Activated T-cell treated with anti-CD3 and anti-CD28 coated beads, Interleukin-2, amount 50 U/mL, for 1 hour (primary cell): ENCODE results near the gene FAM163A.
"Not testable (repeated sequence)": the region's sequence is repeated elsewhere in the genome, so short reads cannot be mapped to it uniquely, and the experiment has no call there.

Experiments
- DNase-seq: peaks from one replicate; pipeline ENCODE4 v3.0.0-alpha.2; 2020

The FAM163A gene

DNA sequence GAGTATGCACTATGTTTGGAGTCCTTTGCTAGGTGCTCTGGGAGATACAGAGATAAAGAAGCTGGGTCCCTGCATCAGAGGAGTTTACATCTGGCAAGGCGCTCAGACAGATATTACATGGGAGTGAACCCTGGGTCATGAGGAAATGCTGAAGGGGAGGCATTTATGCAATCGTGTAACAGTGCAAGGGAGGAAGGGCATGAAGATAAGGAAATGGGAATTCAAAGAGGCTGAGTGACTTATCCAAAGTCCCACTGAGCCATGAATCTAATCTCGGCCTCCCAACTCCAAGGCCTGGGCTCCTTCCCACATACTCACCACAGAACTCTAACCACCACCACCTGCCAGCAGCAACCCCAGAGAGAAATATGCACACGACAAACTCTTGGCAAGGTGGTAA, 51.6 kb downstream of the FAM163A start:
- DNase-seq, result no peak

DNA sequence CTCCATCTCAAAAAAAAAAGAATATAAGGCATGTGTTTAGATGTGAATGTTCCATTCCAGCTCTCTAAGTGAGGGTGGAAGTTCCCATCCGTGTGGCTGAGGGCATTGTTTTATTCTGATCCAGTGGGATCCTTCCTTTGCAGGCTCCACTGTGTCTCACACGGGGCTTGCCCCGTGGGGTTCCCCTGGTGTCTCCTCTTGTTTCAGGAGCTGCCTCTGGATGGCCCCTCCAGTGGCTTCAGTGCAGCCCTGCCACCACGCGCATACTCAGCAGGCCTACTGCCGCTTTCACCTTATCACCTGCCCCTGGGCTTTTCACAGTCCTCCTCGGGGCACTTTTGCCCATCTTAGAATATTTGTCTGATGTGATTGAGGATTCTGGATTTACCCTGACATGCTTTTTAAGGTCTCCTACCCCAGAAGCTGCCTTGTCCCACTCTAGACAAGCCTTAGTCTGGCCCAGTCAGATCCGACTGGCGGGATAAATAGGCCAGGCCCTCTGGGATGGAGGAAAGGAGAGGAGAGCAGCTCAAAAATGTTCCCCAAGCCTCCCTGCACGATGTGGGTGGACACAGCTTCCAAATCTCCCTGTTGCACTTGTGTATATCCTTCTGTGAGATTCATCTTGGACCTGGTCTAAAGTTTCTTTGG, 55.2 kb downstream of the FAM163A start:
- DNase-seq, result no peak

DNA sequence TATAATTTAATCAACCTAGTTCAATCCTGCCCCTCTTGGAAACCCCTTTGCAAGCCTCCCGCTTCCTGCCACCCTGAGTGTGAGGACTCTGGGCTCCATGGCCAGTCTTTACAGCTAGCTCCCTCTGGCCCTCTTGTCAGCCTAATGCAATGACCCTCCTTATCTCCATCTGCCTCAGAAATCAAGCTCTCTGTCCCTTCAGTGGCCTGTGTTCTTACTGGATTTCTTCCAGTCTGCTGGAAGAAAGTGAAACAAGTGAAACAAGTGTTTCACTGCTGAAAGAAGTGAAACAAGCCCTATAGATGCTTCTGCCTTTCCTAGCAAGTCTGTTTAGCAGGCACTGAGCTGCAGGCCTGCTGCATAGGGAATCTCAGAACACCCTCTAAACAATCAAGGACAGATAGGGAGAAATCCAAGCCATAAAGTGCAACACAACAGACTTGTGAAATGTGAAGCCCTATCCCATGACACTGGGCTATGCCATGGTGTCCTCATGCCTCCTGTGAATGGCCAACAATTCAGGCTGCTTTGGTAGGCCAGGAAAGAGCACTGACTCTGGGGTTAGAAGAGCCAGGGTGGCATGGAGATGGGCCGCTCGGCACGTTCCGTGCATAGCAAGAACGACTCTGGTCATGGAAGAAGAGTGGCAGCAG, 55.9 kb downstream of the FAM163A start:
- DNase-seq, result no peak

DNA sequence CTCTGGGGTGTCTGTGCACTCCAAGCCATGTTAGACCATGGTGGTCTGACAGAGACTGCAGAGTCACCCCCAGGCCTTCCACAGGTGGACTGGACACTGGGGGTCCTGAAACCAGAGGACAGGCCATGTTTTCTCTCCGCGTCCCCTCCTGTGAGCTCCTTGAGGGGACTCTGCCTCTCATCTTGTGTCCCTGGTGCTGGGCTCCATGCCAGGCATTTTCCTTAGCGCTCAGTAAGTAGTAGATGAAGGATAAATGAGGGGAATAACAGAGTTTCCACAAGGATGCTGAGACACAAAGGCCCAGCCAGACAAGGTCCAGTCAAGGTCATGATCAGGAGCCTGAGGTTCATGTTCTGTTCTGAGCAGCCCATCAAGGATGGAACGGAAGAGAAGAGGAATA, 57.4 kb downstream of the FAM163A start:
- DNase-seq, result no peak

DNA sequence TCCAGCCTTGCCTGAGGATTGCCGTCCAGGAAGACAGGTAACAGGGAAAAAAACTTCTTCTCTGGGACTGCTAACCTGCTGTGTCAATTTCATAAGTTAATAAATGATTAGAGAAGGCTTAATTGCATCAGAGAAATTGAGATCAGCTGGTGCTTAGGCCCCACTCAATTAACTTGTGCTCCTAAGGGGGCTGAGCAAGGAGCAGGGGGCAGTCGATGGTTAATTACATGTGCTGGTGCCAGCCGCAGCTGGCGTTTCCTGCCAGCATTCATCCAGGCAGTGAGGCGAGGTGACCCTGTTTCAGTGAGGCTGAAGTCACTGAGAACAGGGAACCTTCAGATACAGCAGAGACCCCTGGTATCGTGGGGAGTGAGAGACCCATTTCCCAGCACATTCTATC, 60.0 kb downstream of the FAM163A start:
- DNase-seq, result no peak

DNA sequence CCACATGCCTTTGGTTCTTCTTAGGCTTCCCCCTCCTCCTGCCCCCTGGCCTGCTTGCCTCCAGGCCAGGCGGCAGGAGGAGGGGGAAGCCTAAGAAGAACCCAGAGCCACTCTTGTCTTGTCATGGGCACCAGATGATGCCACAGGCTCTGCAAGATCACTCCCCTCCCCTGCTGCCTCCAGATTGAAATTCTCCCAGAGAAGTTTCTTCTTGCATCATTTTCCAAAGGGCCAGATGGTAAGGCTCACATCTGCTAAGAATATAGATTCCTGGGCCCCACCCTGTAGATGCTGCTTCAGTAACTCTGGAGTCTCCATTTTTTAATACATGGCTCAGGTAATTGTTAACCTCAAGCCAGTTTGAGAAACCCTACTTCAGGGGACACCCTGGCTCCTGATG, 60.8 kb downstream of the FAM163A start:
- DNase-seq, result no peak

DNA sequence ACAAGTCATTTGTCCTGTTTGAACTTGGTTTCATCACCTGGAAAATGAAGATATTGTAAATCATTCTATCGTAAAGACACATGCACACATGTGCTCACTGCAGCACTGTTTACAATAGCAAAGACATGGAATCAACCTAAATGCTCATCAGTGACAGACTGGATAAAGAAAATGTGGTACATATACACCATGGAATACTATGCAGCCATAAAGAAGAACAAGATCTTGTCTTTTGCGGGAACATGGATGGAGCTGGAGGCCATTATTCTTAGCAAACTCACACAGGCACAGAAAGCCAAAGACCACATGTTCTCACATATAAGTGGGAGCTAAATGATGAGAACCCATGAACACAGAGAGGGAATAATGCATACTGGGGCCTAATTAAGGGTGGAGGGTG, 61.3 kb downstream of the FAM163A start:
- not testable (repeated sequence) for DNase-seq

DNA sequence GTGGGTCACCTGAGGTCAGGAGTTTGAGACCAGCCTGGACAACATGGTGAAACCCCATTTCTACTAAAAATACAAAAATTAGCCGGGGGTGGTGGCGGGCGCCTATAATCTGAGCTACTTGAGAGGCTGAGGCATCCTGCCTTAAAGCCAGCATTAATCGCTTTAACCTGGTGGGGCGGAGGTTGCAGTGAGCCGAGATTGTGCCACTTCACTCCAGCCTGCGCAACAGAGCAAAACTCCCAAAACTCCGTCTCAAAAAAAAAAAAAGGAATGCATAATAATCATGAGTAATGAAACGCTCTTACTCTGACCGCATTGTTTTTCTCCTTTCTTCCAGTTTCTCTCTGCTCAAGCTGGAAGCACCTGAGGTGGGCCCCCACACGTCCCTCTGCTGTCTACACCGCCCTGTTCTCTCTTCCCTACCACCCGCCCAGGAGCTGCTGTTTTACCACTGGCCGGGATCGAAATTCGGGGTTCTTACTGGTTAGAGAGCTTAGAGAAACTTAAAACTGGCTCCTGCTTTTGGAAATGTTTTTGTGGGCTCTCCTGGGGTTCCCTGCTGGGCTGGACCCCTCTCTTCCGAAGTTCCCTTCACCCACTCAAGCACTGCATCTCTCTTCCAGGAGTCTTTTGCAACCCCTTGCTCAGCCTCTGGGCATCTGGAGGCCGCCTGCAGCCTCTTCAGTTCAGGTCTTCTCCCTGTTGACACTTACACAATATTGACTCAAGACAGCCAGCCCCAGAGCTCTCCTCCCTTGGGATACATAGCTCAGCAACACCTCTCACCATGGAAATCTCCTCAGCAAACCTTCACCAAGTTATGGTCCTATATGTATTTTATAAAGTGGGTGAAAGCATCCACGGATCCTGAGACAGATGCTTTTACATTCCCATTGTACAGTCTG, 62.5 kb downstream of the FAM163A start:
- no peak for DNase-seq

DNA sequence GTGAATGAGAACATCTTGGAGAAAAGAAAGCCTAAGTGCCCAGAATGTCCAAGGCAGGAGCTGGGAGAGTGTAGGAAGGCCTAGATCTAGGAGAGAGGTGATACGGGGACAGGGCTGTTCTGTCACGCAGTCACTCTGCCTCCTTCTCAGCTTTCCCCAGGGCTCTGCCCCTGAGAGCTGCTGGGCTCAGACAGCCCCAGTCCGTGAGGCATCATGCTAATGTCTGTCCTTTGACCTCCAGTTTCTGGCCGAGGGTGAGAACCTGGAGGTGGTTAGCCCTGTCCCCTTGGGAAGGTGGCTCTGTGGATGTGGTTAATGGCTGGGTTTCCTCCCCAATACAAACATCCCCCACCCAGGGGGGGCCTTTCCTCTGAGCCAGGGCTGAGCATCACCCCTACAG, 63.2 kb downstream of the FAM163A start:
- DNase-seq, result no peak

DNA sequence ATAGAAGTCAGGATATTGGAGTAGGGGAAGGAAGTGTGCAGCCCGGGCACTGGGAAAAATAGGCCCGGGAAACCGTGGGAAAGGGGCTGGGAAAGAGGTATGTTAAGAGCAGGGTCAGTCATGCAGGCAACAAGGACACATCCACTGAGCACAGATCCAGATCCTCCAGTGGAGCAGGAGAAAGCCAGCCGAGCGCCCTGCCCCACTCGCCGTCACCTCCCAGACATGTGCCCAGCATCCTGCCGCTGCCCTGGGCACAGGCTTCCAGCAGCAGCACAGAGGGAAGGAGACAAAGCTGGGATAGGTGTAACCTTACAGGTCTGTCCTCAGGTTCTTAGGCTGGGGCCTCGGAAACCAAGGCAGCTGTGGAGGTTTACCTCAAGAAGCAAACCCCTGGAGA, 64.2 kb downstream of the FAM163A start:
- DNase-seq, result no peak

DNA sequence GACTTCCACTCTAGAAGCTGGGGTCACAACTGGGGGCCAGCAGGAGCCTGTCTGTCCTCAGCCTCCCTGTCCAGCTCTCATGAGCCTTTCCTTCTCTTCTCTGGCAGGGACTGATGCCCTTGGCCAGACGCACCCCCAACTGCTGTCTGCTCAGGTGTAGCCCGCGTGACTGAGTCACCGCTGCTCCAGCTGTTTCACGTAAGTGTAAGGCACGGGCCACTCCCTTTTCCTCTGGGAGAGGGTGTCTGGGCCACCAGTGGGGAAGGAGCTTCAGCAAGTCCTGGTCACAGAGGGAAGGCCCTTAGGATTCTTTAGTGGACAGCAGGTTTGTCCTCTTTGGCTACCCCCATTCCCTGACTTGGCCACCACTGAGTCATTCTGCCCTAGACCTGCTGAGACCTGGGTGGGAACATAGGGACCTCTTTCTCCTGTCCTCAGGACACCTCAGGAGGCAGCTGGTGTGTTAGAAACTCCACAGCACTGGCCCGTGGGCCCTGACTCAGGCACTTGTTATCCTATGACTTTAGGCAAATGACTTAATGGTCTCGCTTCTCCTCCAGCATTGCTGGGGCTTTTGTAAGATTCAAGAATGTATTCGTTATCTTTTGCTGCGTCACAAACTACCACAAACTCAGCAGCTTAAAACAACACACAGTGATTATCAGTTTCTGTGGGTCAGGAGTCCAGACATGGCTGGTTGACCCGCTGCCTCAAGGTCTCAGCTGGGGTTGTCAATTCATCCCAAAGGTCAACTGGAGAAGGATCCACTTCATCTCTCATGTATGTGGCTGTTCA, 64.8 kb downstream of the FAM163A start:
- DNase-seq, result no peak

DNA sequence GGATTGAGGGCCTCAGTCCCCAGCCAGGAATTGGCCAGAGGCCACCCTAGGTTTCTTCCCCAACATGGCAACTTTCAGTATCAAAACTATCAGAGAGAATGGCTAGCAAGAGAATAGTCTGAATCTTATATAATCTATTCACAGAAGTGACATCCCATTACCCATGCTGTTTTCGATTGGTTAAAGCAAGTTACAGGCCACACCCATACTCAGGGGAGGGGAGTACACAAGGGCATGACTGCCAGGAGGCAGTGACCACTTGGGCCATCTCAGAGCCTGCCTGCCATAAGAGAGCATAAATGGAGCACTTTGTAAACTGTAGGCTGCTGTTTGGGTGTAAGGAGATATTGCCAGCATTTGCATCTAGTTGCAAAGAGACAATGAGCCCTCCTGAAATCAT, 65.4 kb downstream of the FAM163A start:
- DNase-seq, result no peak

DNA sequence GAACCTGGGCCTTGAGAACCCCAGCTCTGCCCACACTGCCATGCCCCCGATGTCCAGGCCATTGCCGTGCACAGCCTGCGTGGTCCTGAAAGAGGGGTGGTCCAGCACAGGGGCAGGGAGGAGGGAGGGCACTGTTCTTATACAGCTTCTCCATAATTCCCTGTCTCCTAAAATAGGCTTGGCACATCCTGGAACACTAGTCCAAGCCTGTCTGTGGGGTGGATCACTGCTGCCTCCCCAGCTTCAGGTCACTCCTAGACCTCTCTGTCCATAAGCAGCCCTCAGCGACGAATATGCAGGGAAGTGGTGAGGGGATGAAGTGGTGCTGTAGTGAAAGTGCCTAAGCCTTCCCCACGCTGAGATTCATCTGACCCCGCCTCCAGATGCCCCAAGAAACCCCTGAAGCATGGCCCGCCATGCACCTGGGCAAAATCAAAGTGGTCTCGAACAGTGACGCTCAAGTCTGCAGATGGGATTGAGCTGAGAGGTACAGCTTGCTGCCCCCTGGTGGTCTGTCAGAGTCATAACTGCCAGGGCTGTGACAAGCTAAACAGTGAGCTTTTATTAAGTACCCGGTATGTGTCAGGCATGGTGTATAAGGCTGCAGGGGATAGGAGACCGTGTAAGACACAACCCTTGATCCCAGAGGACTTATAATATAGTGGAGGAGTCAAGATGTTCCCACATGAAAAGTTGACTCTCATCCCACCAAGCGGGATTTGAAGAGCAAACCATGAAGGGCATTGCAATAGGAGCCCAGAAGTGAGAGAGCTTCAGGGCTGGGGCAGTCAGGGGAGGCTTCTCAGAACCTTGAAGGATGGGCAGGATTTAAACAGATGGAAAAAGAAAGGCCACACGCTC, 66.6 kb downstream of the FAM163A start:
- peak; percentile 68 for DNase-seq

DNA sequence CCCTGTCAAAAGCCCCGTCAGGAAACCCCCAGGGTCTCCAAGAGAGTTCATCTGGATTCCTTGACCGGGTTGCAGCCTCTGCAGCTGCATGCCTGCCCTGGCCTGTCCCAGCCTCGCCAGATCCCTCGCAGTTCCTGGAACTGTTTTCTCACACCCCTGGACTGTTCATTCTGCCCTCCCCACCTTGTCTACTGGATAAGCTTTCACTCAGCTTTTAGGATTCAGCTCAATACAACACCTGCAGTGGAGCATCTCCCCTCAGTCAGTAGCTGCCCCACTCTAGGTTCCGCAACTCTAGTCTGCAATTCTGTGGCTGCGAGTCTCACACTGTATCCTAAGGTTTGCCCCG, 67.2 kb downstream of the FAM163A start:
- no peak for DNase-seq

DNA sequence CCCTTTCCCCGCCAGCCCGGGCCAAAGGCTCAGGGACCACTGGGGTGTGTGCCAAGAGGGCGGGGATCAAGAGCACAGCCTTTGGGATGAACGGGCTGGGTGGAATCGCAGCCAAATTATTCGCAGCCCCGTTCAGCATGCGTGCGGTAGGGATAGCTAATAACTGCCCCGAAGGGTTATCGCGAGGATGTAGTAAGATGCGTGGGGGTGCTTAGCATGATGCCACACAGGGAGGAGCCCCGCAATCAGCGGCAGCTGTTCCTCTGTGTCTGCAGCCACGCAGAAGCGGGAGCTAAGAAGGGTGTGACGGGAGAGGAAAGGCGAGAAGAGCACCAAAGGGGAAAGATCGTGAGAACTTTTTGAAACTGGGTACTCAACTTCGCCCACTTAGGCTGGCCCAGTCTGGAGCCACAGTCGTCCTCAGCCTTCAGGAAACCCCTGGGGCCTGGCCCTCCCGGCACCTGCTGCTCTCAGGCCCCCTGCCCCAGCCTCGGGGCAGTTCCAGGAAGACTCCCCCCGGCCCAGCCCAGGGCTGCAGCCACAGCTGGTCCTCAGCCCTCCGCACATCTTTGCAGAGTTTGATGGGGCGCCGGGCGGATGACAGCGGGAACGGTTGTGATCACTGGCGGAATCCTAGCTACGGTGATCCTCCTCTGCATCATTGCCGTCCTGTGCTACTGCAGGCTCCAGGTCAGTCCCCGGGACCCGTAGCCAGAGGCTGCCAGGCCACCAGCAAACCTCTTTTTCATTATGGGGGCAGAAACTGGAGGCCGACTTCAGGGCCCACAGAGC, 69.6 kb downstream of the FAM163A start:
- no peak for DNase-seq

DNA sequence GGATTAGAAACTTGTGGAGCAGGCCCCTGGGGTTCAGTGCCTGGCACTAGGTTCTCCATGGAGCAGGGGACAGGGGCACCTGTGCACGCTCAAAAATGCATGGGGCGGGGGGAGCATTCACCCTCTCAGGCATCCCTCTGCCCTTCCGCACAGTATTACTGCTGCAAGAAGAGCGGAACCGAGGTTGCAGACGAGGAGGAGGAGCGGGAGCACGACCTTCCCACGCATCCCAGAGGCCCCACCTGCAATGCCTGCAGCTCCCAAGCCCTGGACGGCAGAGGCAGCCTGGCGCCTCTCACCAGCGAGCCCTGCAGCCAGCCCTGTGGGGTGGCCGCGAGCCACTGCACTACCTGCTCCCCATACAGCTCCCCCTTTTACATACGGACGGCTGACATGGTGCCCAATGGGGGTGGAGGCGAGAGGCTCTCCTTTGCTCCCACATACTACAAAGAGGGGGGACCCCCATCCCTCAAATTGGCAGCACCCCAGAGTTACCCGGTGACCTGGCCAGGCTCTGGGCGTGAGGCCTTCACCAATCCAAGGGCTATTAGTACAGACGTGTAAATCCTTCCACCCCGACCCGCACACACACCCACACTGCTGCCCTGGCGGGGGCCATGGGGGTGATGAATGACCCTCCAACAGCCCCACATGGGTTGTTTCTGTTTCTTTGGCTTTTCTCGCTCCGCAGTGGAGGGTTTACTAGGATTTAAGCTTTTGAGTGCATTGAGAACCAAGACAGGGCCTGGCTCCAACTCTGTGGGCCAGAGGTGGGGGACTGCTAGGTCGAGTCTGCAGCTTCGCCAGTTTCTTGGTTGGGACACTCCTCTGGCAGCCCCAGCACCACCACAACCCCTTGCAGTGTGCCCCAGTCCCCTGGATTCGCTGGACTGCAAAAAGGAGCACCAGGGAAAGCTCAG, 70.8 kb downstream of the FAM163A start:
- no peak for DNase-seq

DNA sequence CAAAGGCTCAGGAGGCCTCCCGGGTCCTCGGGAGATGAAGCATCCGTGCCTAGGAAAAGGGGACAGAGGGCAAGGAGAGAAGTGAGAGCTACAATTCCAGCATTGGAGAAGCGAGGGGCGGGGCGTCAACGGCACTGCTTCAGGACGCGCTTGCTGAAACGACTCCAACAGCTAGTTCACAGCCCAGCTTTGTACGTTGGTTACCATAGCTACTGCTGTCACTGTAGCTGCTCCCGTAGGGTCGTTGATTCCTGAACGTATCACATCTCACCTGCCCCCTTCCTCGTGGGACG, 71.4 kb downstream of the FAM163A start:
- no peak for DNase-seq

DNA sequence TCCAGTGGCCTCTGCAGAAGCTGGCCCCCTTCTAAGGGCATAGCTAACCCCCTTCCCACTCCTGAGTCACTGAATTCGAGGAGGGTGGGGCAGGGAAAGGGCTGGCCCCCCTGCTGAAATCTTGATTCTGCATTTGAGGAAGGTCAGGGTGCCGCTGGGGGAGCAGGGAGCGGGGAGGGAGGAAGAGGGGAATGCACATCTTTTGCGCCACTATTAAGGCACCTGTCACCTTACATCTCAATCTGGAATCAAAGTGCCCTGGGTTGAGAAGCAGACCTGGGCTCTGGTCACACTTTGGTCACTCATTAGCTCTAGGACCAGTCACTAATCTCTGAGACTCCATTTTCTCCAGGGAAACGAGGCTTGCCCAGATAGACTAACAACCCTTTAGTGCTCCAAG, 72.5 kb downstream of the FAM163A start:
- DNase-seq, result no peak

DNA sequence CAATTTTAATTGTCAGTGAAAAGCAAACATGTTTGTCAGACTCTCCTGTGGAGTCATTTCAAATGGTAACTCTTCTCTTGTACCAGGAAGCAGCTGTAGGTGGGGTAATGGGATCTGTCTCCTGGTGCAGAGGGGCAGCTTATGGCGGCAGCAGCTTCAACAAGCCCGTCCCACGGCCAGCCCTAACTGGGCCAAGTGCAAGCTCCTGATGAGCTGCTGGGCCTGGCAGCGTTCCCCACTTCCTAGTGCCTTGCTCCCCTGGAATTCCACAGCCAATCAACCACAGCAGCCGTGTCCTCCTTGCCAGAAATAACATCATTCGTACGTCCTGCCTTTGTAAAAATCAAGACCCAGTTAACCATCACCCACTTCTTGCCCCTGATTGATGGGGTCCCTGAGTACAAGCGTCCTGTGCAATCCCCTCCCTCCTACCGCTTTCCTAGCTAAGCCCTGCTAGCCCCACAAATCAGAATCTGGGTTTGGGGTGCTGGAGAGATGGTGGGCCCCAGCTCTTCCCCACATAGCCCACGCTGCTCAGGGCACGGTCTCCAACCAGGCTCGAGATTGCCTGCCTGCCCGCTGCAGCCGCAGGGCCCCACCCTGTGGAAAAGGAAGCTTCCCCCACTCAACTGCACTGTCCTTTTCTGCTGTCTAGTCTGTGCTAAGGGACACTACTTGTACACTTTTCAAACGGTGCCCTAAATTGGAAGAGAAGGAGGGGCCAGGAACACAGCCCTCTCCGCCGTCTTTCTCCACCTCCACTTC, 73.3 kb downstream of the FAM163A start:
- DNase-seq, result no peak

DNA sequence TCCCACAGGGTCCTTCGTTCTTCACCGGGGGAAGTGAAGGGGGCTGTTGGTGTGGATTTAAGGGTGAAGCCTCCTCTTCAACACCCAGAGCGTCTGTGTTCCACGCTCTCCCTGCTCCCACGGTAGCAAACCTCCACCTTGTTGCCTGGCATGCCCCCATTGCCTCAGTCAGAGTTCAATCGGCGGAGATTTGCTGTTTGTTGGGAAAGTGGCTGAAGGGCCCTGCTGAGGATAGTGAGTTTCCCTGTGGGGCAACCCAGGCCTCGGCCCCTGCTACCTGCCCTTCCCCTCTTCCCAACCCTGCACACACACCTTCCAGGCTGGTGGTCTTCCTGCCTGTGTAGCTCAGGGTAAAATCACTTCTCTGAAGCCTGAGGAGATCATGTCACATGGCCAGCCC, 74.0 kb downstream of the FAM163A start:
- no peak for DNase-seq
